Loucy (cell line): Measurements from ENCODE around the gene ABCA1.

Source experiments
- H2AFZ ChIP-seq: fragments of 200-600 bp; sonication (generic); 2 replicates; pipeline ENCODE4 v1.6.0; 2016; ENCODE audit warnings: antibody characterized with exemption, mild to moderate bottlenecking, low read length, moderate library complexity
- H3F3A ChIP-seq: fragments of 200-600 bp; 2 replicates; pipeline ENCODE4 v1.6.0; 2016; ENCODE audit warnings: antibody characterized with exemption, low read depth, mild to moderate bottlenecking
- H3K27me3 ChIP-seq: fragments of 200-600 bp; sonication (generic); 2 replicates; pipeline ENCODE4 v1.6.1; 2014; ENCODE audit warnings: low read length, mild to moderate bottlenecking; ENCODE audit not compliant: insufficient read depth, poor library complexity, severe bottlenecking
- H3K36me3 ChIP-seq: fragments of 200-600 bp; sonication (generic); 2 replicates; pipeline ENCODE4 v1.6.1; 2016; ENCODE audit warnings: low read length; ENCODE audit not compliant: insufficient read depth
- H3K4me1 ChIP-seq: fragments of 200-600 bp; sonication (generic); 2 replicates; pipeline ENCODE4 v1.5.1; 2014; ENCODE audit warnings: low read length, mild to moderate bottlenecking; ENCODE audit not compliant: insufficient read depth, poor library complexity, severe bottlenecking
- H3K4me2 ChIP-seq: fragments of 200-600 bp; sonication (generic); 2 replicates; pipeline ENCODE4 v1.6.0; 2014; ENCODE audit warnings: antibody characterized with exemption, low read length, low read depth, mild to moderate bottlenecking; ENCODE audit not compliant: poor library complexity, severe bottlenecking
- H3K4me3 ChIP-seq: fragments of 200-600 bp; sonication (generic); 2 replicates; pipeline ENCODE4 v1.5.1; 2014; ENCODE audit warnings: low read length, mild to moderate bottlenecking, mixed read lengths; ENCODE audit not compliant: poor library complexity, severe bottlenecking
- H3K79me2 ChIP-seq: fragments of 200-600 bp; sonication (generic); 2 replicates; pipeline ENCODE4 v1.6.1; 2014; ENCODE audit warnings: low read length; ENCODE audit not compliant: insufficient read depth
- H3K9ac ChIP-seq: fragments of 200-600 bp; sonication (generic); 2 replicates; pipeline ENCODE4 v1.6.0; 2014; ENCODE audit warnings: mild to moderate bottlenecking, low read depth, low read length, moderate library complexity; ENCODE audit not compliant: poor library complexity, severe bottlenecking
- H3K9me2 ChIP-seq: fragments of 200-600 bp; sonication (generic); replicated peaks from 2 replicates; pipeline ENCODE4 v1.6.1; 2016; ENCODE audit warnings: low read depth, low read length, mixed read lengths
- H3K9me3 ChIP-seq: fragments of 200-600 bp; sonication (generic); 2 replicates; pipeline ENCODE4 v1.6.1; 2014; ENCODE audit warnings: mild to moderate bottlenecking, antibody characterized with exemption, low read length, low read depth; ENCODE audit not compliant: insufficient read depth
- H4K20me1 ChIP-seq: fragments of 200-600 bp; sonication (generic); 2 replicates; pipeline ENCODE4 v1.6.0; 2014; ENCODE audit warnings: antibody characterized with exemption, low read length, mild to moderate bottlenecking; ENCODE audit not compliant: insufficient read depth, poor library complexity, severe bottlenecking
- CTCF ChIP-seq: fragments of 200-600 bp; sonication (generic); conservative IDR thresholded peaks from 2 replicates; pipeline ENCODE4 v1.5.1; 2014; ENCODE audit warnings: mild to moderate bottlenecking, antibody characterized with exemption, low read length
- EZH2phosphoT487 ChIP-seq: fragments of 200-600 bp; IDR thresholded peaks from 2 replicates; pipeline ENCODE4 v1.6.1; 2018; ENCODE audit warnings: antibody characterized with exemption, mild to moderate bottlenecking, moderate library complexity, borderline replicate concordance

Gene ABCA1

GRCh38 chr9:104838958-104839357 lies 89.0 kb downstream of the ABCA1 start:
- H4K20me1 ChIP-seq = no peaks in the 10 kb centered on the region
- TF ChIP-seq CTCF (no peak), EZH2phosphoT487 (no peak)
- no peaks in the 10 kb centered on the region for H3K79me2 ChIP-seq

GRCh38 chr9:104836767-104837166 lies 91.2 kb downstream of the ABCA1 start:
- H3K4me1 ChIP-seq = peaks cover 21% of the 10 kb centered on the region
- H3K27me3 ChIP-seq = no peaks in the 10 kb centered on the region
- H3K79me2 ChIP-seq = no peaks in the 10 kb centered on the region
- no peak for TF ChIP-seq EZH2phosphoT487
- no peak for TF ChIP-seq CTCF
- H3K4me2 ChIP-seq = peak overlapping the region; percentile 55
- H4K20me1 ChIP-seq = no peaks in the 10 kb centered on the region
- H3F3A ChIP-seq = no peaks in the 10 kb centered on the region
- no peaks in the 10 kb centered on the region for H3K9me3 ChIP-seq
- no peak overlapping the region for H3K9ac ChIP-seq
- peak overlapping the region; percentile 62 for H2AFZ ChIP-seq
- no peaks in the 10 kb centered on the region for H3K9me2 ChIP-seq
- H3K4me3 ChIP-seq = peak overlapping the region; percentile 40
- no peaks in the 10 kb centered on the region for H3K36me3 ChIP-seq

More at GRCh38 chr9:104838958-104839357, 89.0 kb downstream of the ABCA1 start:
- Histone ChIP-seq H2AFZ (peak overlapping the region; percentile 47; the same call in 1 of the 2 replicates), H3F3A (no peaks in the 10 kb centered on the region), H3K9ac (no peak overlapping the region), H3K4me1 (peaks cover 21% of the 10 kb centered on the region), H3K9me2 (no peaks in the 10 kb centered on the region), H3K4me2 (no peak overlapping the region), H3K36me3 (no peaks in the 10 kb centered on the region), H3K9me3 (no peaks in the 10 kb centered on the region), H3K27me3 (no peaks in the 10 kb centered on the region), H3K4me3 (no peak overlapping the region)

GRCh38 chr9:104836235-104836634 lies 91.7 kb downstream of the ABCA1 start:
- Histone ChIP-seq H3K9ac (no peak overlapping the region), H3K4me1 (peaks cover 21% of the 10 kb centered on the region), H4K20me1 (no peaks in the 10 kb centered on the region), H3K27me3 (no peaks in the 10 kb centered on the region), H3K9me2 (no peaks in the 10 kb centered on the region), H2AFZ (peak overlapping the region; percentile 62), H3K4me3 (peak overlapping the region; percentile 40), H3K4me2 (peak overlapping the region; percentile 55), H3K9me3 (no peaks in the 10 kb centered on the region), H3K79me2 (no peaks in the 10 kb centered on the region), H3F3A (no peaks in the 10 kb centered on the region), H3K36me3 (no peaks in the 10 kb centered on the region)
- no peak for TF ChIP-seq CTCF
- no peak for TF ChIP-seq EZH2phosphoT487
